Sigmoid colon (tissue), 7 donors: ENCODE measurements around the gene ATG3. TPM values are rescaled to one million over a fixed set of nuclear protein-coding genes. Genes with fewer than 3 reads are reported as not detected.
"Not testable (repeated sequence)": the region's sequence is repeated elsewhere in the genome, so short reads cannot be mapped to it uniquely, and the experiment has no call there.

Experiments
- DNase-seq: peaks from one replicate; pipeline ENCODE4 v3.0.0-alpha.2; 2019
- H3K27ac ChIP-seq, 4 donors: fragments of 200-600 bp; sonication (generic); one replicate each; pipeline ENCODE4 v1.5.1; 2016 to 2019; ENCODE audit warnings: mild to moderate bottlenecking in 1 of 4
- H3K27me3 ChIP-seq, 3 donors: fragments of 200-600 bp; sonication (generic); one replicate each; pipeline ENCODE4 v1.5.1; 2019; ENCODE audit warnings: mild to moderate bottlenecking in 1 of 3
- H3K36me3 ChIP-seq, 4 donors: fragments of 200-600 bp; sonication (generic); one replicate each; pipeline ENCODE4 v1.5.1; 2016 to 2019
- H3K4me1 ChIP-seq, 4 donors: fragments of 200-600 bp; sonication (generic); one replicate each; pipeline ENCODE4 v1.5.1; 2017 to 2019
- H3K4me3 ChIP-seq, 4 donors: fragments of 200-600 bp; sonication (generic); one replicate each; pipeline ENCODE4 v1.5.1; 2017 to 2019; ENCODE audit warnings: mild to moderate bottlenecking in 2 of 4, moderate library complexity in 1 of 4
- H3K9me3 ChIP-seq, 4 donors: fragments of 200-600 bp in 3 of 4; sonication (generic) in 3 of 4; one replicate each; pipeline versions ENCODE4 v1.5.1 to v1.6.1; 2013 to 2019
- EP300 ChIP-seq, 4 donors: sonication (generic); formaldehyde crosslinking; IDR thresholded peaks; one replicate each; pipeline ENCODE4 v1.6.1; 2017; ENCODE audit warnings: antibody characterized with exemption in 4 of 4
- POLR2A ChIP-seq, 2 donors: fragments of 450-650 bp; IDR thresholded peaks; one replicate each; pipeline ENCODE4 v1.6.1; 2016; ENCODE audit warnings: antibody characterized with exemption in 2 of 2, mild to moderate bottlenecking in 2 of 2, moderate library complexity in 2 of 2
- POLR2AphosphoS5 ChIP-seq, 4 donors: sonication (generic); formaldehyde crosslinking; IDR thresholded peaks; one replicate each; pipeline ENCODE4 v1.6.1; 2017; ENCODE audit warnings: antibody characterized with exemption in 4 of 4
- WGBS, 2 donors: extraction: QIAGEN DNeasy Blood & Tissue Kit; methylation state at CpG; one replicate each; pipeline ENCODE4 v1.1.7; 2013; 5-methylcytosine and 5-hydroxymethylcytosine counted together
- intact Hi-C: fragments of 100-400 bp; cut with DNase I; formaldehyde crosslinking; loops from one replicate; pipeline ENCODE4 v1.15.1; 2023
- polyA plus RNA-seq, 3 donors: library from polyadenylated mRNA; stranded (reverse); fragments of 200-250 nt; gene quantifications; one replicate each; pipeline ENCODE4 v1.2.3, GENCODE V29; 2013
- total RNA-seq, 4 donors: library from RNA; depleted of rRNA; stranded (reverse); fragments of >200 nt; gene quantifications; one replicate each; pipeline ENCODE4 v1.1.0, GENCODE V29; 2016
- TF ChIP-seq, protein P1 (sequence below), 4 experiments: fragments of 450-650 bp in 3 of 4; fragments of 200-600 bp in 1 of 4; IDR thresholded peaks; one replicate each; pipeline ENCODE4 v1.5.1; 2016 to 2019; ENCODE audit warnings: antibody characterized with exemption in 4 of 4, mild to moderate bottlenecking in 3 of 4, moderate library complexity in 2 of 4
- donor health status: healthy with polysubstance abuse.
- donor health status: Bipolar disorder and iron deficiency.
- donor health status: healthy.

Gene ATG3
- total and polyA plus RNA-seq, 7 donors = 28.0 to 75.1 (median 49.5) TPM

DNA sequence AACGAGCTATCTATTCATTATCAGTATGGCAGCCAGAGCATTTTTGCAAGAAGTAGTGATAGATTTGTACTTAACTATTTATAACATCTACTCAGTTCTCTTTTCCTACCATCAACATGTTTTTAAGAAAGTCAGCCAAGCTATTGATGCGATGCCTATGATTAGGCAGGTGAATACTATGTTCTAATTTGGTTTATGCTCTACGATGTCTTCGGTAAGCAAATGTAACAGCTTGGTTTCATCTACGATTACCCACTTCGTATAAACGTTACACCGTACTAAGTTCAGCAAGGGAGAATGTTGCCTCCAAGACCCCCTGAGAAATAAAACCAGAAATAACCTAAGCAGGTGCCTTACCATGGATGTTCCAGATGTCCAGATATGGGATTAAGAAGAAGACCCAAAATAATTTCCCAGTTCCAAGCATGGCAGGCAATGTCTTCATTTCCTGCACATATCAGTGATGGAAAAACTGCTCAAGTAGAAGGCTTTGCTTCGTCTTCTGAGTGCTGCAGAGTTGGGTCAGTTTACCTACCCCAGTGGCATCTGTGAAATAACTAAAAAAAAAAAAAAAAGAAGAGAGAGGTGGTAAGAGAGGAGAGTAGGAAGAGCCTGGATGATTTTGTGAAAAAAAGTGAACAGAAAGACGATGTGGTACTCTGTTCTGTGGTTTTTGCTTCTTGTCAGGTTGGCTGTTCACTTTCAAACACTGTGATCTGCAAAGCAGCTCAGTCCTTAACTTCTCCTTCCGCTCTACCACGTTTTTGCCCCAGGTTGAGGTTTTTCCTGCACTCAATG is 62.6 kb downstream of the ATG3 start, which contains the start of gene BTLA:
BTLA (minus strand) TSS at position 559 of the 798 bp plus-strand sequence; CDS start at position 445, 114 bp downstream.
- Histone ChIP-seq H3K27ac (no peak within 1 kb of the TSS), H3K4me1 (no peaks in the 10 kb centered on the region), H3K27me3 (no peaks in the 10 kb centered on the region), H3K9me3 (peaks cover 0 to 2% (median 0%) of the 10 kb centered on the region in 4 donors), H3K36me3 (no peaks in the 10 kb centered on the region), H3K4me3 (no peak within 1 kb of the TSS)
- TF ChIP-seq, protein P1, sequence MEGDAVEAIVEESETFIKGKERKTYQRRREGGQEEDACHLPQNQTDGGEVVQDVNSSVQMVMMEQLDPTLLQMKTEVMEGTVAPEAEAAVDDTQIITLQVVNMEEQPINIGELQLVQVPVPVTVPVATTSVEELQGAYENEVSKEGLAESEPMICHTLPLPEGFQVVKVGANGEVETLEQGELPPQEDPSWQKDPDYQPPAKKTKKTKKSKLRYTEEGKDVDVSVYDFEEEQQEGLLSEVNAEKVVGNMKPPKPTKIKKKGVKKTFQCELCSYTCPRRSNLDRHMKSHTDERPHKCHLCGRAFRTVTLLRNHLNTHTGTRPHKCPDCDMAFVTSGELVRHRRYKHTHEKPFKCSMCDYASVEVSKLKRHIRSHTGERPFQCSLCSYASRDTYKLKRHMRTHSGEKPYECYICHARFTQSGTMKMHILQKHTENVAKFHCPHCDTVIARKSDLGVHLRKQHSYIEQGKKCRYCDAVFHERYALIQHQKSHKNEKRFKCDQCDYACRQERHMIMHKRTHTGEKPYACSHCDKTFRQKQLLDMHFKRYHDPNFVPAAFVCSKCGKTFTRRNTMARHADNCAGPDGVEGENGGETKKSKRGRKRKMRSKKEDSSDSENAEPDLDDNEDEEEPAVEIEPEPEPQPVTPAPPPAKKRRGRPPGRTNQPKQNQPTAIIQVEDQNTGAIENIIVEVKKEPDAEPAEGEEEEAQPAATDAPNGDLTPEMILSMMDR (IDR thresholded peaks at IDR 0.05) = no peak
- TF ChIP-seq EP300 (IDR thresholded peaks at IDR 0.05) = no peak
- TF ChIP-seq POLR2AphosphoS5 (IDR thresholded peaks at IDR 0.05) = no peak
- no peak for TF ChIP-seq POLR2A (IDR thresholded peaks at IDR 0.05)
- intact Hi-C loops = no loop called here
- WGBS, 2 donors = 56 to 88% methylated on average over 12 of the region's 12 CpGs
- DNase-seq = no peak

DNA sequence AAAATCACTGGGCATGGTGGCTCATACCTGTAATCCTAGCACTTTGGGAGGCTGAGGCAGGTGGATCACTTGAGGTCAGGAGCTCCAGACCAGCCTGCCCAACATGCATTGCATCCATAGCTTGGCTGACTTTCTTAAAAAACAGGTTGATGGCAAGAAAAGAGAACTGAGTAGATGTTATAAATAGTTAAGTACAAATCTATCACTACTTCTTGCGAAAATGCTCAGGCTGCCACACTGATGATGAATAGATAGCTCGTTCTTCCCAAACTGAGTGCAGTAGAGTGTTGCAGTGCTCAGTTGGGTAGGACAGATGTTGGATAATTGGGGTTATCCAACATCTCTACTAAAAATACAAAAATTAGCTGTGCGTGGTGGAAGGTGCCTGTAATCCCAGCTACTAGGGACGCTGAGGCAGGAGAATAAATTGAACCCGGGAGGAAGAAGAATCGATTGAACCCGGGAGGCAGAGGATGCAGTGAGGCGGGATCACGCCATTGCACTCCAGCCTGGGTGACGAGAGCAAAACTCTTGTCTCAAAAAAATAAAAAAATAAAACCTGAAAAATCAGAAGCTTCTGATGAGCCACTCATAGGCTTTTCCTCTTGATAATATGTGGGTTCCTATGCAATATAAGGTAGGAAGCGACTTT is 63.7 kb downstream of the ATG3 start:
- Histone ChIP-seq H3K4me3 (no peak overlapping the region), H3K4me1 (no peaks in the 10 kb centered on the region), H3K27ac (no peak overlapping the region), H3K36me3 (no peaks in the 10 kb centered on the region), H3K9me3 (peaks cover 0 to 2% (median 0%) of the 10 kb centered on the region in 4 donors), H3K27me3 (no peaks in the 10 kb centered on the region)
- whole genome bisulfite sequencing, 2 donors = 66 to 91% methylated on average over 11 of the region's 11 CpGs
- DNase-seq = no peak
- intact Hi-C loops = no loop called here
- TF ChIP-seq POLR2A (IDR thresholded peaks at IDR 0.05) (no peak), POLR2AphosphoS5 (IDR thresholded peaks at IDR 0.05) (no peak), EP300 (IDR thresholded peaks at IDR 0.05) (no peak)
- TF ChIP-seq, protein P1 (IDR thresholded peaks at IDR 0.05) = no peak

DNA sequence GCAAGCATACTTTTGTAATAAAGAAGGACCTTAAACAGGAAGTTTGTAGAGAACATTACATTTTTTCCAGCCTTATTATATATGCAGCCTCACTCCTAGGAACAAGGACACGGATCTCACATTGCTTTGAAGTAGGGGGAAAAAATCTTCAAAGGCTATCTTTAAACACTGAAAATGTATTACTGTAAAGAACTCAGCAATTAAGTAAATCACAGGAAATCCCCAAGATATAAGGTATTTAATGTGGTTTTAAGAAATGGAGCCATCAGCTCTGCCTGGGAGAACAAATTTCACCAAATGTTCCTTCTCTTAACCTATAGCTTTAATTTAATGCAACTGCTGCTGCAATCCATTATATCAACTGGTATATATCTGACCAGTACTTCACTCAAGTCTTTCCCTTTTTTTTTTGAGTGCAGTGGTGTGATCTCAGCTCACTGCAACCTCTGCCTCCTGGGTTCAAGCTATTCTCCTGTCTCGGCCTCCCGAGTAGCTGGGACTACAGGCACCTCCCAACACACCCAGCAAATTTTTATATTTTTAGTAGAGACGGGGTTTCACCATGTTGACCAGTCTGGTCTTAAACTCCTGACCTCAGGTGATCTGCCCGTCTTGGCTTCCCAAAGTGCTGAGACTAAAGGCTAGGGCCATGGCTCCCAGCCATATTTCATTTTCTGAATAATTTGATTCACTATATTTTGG is 65.2 kb downstream of the ATG3 start:
- Histone ChIP-seq H3K9me3 (peaks cover 0 to 2% (median 0%) of the 10 kb centered on the region in 4 donors), H3K4me1 (no peaks in the 10 kb centered on the region), H3K27me3 (no peaks in the 10 kb centered on the region), H3K27ac (no peak overlapping the region), H3K4me3 (no peak overlapping the region), H3K36me3 (no peaks in the 10 kb centered on the region)
- 69 to 90% methylated on average over 5 of the region's 5 CpGs for WGBS, 2 donors
- DNase-seq = no peak
- TF ChIP-seq POLR2A (IDR thresholded peaks at IDR 0.05) (no peak), POLR2AphosphoS5 (IDR thresholded peaks at IDR 0.05) (no peak), EP300 (IDR thresholded peaks at IDR 0.05) (no peak)
- TF ChIP-seq, protein P1 (IDR thresholded peaks at IDR 0.05) = no peak
- intact Hi-C loops = no loop called here

DNA sequence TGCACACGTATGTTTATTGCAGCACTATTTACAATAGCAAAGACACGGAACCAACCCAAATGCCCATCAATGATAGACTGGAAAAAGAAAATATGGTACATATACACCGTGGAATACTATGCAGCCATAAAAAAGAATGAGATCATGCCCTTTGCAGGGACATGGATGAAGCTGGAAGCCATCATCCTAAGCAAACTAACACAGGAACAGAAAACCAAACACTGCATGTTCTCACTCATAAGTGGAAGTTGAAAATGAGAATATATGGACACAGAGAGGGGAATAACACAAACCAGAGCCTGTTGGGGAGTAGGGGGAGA is 67.4 kb downstream of the ATG3 start:
- H3K9me3 ChIP-seq, intact Hi-C loops: not testable (repeated sequence)
- 92 to 95% methylated on average over 3 of the region's 3 CpGs for WGBS, 2 donors

DNA sequence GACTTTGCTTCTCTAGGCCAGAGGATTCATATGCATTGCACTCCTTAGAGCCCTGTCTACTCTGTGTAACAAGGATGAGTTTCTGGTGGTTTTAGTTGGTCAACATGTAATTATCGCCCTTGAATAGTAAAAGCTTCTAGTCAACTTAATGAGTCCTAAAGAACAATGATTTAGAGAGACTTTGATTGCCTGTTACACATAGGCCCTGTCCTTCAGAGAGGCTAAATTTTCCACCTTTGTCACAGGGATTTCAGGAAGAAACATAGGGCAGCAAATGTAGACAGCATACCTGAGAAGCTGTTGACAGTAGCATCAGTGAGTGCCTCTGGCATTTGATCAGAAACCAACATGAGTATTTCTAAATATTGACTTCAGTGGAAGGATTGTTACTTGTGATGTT is 69.6 kb downstream of the ATG3 start:
- H3K36me3 ChIP-seq = no peaks in the 10 kb centered on the region
- H3K9me3 ChIP-seq = peaks cover 0 to 2% (median 0%) of the 10 kb centered on the region in 4 donors
- H3K27me3 ChIP-seq = no peaks in the 10 kb centered on the region
- H3K4me1 ChIP-seq = no peaks in the 10 kb centered on the region
- DNase-seq = no peak
- WGBS, 2 donors = 96 to 97% methylated on average over 1 of the region's 1 CpG
- intact Hi-C loops = no loop called here
- H3K27ac ChIP-seq = no peak overlapping the region
- TF ChIP-seq EP300 (IDR thresholded peaks at IDR 0.05) (no peak), POLR2AphosphoS5 (IDR thresholded peaks at IDR 0.05) (no peak), POLR2A (IDR thresholded peaks at IDR 0.05) (no peak)
- TF ChIP-seq, protein P1 (IDR thresholded peaks at IDR 0.05) = no peak
- H3K4me3 ChIP-seq = no peak overlapping the region

More for the DNA sequence above, 67.4 kb downstream of the ATG3 start:
- not testable (repeated sequence) for H3K27ac ChIP-seq, H3K27me3 ChIP-seq, H3K4me1 ChIP-seq, H3K4me3 ChIP-seq, H3K36me3 ChIP-seq, DNase-seq
